SH-SY5Y (cell line): ENCODE results near the gene LRFN2.

Experiments
- GATA2 ChIP-seq: IDR thresholded peaks from 2 replicates; pipeline ENCODE4 v1.6.1; 2011; ENCODE audit warnings: mild to moderate bottlenecking, low read depth, low read length
- GATA3 ChIP-seq: IDR thresholded peaks from 2 replicates; pipeline ENCODE4 v1.6.1; 2011; ENCODE audit warnings: low read depth, mild to moderate bottlenecking, low read length, moderate library complexity

DNA sequence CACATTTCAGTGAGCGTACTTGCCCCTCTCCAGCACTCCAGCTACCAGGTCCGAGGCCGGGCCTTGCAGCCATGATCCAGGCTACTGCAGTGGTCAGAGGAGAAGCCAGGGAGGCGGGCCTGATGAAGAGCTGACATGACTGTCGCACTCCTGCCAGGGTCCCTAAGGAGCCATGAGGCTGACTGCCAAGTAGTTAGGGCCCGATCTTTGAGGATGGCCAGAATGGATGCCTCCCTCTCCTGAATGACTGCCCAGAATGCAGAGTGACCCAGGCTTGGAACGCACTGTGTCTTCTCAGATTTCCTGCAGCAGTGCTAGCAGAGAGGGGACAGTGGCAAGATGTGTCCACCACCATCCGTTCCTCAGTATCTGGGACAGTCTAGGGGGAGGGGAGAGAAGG lies 24.7 kb upstream of the LRFN2 start:
- TF ChIP-seq GATA2 (no peak), GATA3 (no peak)
